K562 (cell line): ENCODE data around the gene HOXB8. TPM values are rescaled to one million over a fixed set of nuclear protein-coding genes. Genes with fewer than 3 reads are reported as not detected.
A peak's percentile ranks its signal among the peaks of the same experiment; 100 is the strongest.

Experiments
- ARNT ChIP-seq, 2 experiments: fragments of 450-650 bp; IDR thresholded peaks; 2 replicates each; pipeline ENCODE4 v1.6.1; 2016; ENCODE audit warnings: mild to moderate bottlenecking in 1 of 2
- BCOR ChIP-seq: fragments of 450-650 bp; IDR thresholded peaks from 2 replicates; pipeline ENCODE4 v1.6.1; 2016
- BRF1 ChIP-seq: IDR thresholded peaks from 3 replicates; pipeline ENCODE4 v1.6.1; 2011; ENCODE audit warnings: borderline replicate concordance, mild to moderate bottlenecking; ENCODE audit not compliant: insufficient read length; ENCODE audit errors: extremely low read depth
- CEBPB ChIP-seq: fragments of 450-650 bp; IDR thresholded peaks from 2 replicates; pipeline ENCODE4 v1.6.1; 2016; ENCODE audit warnings: missing genetic modification characterization, missing compliant biosample characterization
- CHCHD3 ChIP-seq: fragments of 250-450 bp; sonication (Bioruptor Pico); IDR thresholded peaks from 2 replicates; pipeline ENCODE4 v2.1.2; 2022; ENCODE audit warnings: mild to moderate bottlenecking
- CXXC5 ChIP-seq: fragments of 250-450 bp; sonication (Bioruptor Pico); IDR thresholded peaks from 2 replicates; pipeline ENCODE4 v1.8.0; 2022; ENCODE audit warnings: inconsistent platforms, mild to moderate bottlenecking, moderate library complexity
- ERF ChIP-seq: fragments of 450-650 bp; formaldehyde crosslinking; IDR thresholded peaks from 2 replicates; pipeline ENCODE4 v1.4.0; 2020; ENCODE audit warnings: mild to moderate bottlenecking, mixed read lengths
- GATA2 ChIP-seq: sonication (generic); formaldehyde crosslinking; IDR thresholded peaks from 2 replicates; pipeline ENCODE4 v1.4.0; 2020; ENCODE audit warnings: mild to moderate bottlenecking, missing genetic modification reagents
- GTF2A2 ChIP-seq: IDR thresholded peaks from 2 replicates; pipeline ENCODE4 v1.6.1; 2016; ENCODE audit warnings: mild to moderate bottlenecking, missing genetic modification characterization, missing compliant biosample characterization
- GTF2E2 ChIP-seq: fragments of 200-800 bp; sonication (Bioruptor generic); IDR thresholded peaks from 2 replicates; pipeline ENCODE4 v1.6.1; 2016; ENCODE audit warnings: missing genetic modification characterization, missing compliant biosample characterization
- HDAC2 ChIP-seq: fragments of 450-650 bp; IDR thresholded peaks from 2 replicates; pipeline ENCODE4 v1.6.1; 2016; ENCODE audit warnings: mild to moderate bottlenecking
- LEF1 ChIP-seq: fragments of 450-650 bp; IDR thresholded peaks from 2 replicates; pipeline ENCODE4 v1.6.1; 2016; ENCODE audit warnings: mild to moderate bottlenecking
- MNT ChIP-seq, 2 experiments: fragments of 450-650 bp; conservative IDR thresholded peaks; 2 replicates each; pipeline ENCODE4 v1.6.1; 2017; ENCODE audit warnings: mild to moderate bottlenecking in 2 of 2, moderate library complexity in 2 of 2
- NONO ChIP-seq, 2 experiments: fragments of 200-400 bp in 1 of 2; fragments of 450-650 bp in 1 of 2; formaldehyde crosslinking in 1 of 2; IDR thresholded peaks; 2 replicates each; pipeline ENCODE4 v1.6.1; 2017; ENCODE audit warnings: low read depth in 2 of 2, mild to moderate bottlenecking in 2 of 2, moderate library complexity in 2 of 2, low read length in 1 of 2
- POLR2B ChIP-seq: fragments of 450-650 bp; IDR thresholded peaks from 2 replicates; pipeline ENCODE4 v1.6.1; 2018; ENCODE audit warnings: low read depth; ENCODE audit not compliant: partially characterized antibody
- SMAD3 ChIP-seq: fragments of 450-650 bp; formaldehyde crosslinking; conservative IDR thresholded peaks from 2 replicates; pipeline ENCODE4 v1.4.0; 2020; ENCODE audit warnings: mild to moderate bottlenecking
- TAF1 ChIP-seq: IDR thresholded peaks from 2 replicates; pipeline ENCODE4 v1.6.1; 2011; ENCODE audit warnings: mild to moderate bottlenecking, low read length, moderate library complexity; ENCODE audit not compliant: insufficient read depth, control insufficient read depth, severe bottlenecking; ENCODE audit errors: extremely low read depth
- TARDBP ChIP-seq: fragments of 450-650 bp; IDR thresholded peaks from 2 replicates; pipeline ENCODE4 v1.6.1; 2016
- ZNF507 ChIP-seq: conservative IDR thresholded peaks from 2 replicates; pipeline ENCODE4 v1.6.1; 2017; ENCODE audit warnings: missing genetic modification characterization, missing compliant biosample characterization
- polyA plus RNA-seq, 8 experiments: library from polyadenylated mRNA; depleted of rRNA in 4 of 8; stranded (reverse) in 5 of 8; unstranded in 3 of 8; fragments of >200 nt; fragmentation: Nextera tagmentation in 2 of 8; fragmentation: Illumina TruSeq in 1 of 8; extraction: Ambion mirVana in 2 of 8; extraction: Trizol in 1 of 8; gene quantifications; 2 replicates each; pipeline versions ENCODE4 v1.2.1 to v1.2.3, GENCODE V29; 2011 to 2014; ENCODE audit warnings: inconsistent platforms in 1 of 8, missing spikeins in 1 of 8
- total RNA-seq, 7 experiments: library from RNA; depleted of rRNA in 6 of 7; stranded (reverse); fragments of >200 nt in 6 of 7; fragmentation: Illumina TruSeq in 2 of 7; extraction: Trizol in 2 of 7; gene quantifications; 2 replicates each; pipeline versions ENCODE4 v1.2.1 to v1.2.3, GENCODE V29; 2011 to 2021; ENCODE audit warnings: low replicate concordance in 1 of 7

HOXB8 gene
- total and polyA plus RNA-seq, 9 of the 15 experiments (the other 6 are each of a cell fraction or from before 2014, with no cell fraction given) = 0.52 to 23.8 (median 3.6) TPM

DNA sequence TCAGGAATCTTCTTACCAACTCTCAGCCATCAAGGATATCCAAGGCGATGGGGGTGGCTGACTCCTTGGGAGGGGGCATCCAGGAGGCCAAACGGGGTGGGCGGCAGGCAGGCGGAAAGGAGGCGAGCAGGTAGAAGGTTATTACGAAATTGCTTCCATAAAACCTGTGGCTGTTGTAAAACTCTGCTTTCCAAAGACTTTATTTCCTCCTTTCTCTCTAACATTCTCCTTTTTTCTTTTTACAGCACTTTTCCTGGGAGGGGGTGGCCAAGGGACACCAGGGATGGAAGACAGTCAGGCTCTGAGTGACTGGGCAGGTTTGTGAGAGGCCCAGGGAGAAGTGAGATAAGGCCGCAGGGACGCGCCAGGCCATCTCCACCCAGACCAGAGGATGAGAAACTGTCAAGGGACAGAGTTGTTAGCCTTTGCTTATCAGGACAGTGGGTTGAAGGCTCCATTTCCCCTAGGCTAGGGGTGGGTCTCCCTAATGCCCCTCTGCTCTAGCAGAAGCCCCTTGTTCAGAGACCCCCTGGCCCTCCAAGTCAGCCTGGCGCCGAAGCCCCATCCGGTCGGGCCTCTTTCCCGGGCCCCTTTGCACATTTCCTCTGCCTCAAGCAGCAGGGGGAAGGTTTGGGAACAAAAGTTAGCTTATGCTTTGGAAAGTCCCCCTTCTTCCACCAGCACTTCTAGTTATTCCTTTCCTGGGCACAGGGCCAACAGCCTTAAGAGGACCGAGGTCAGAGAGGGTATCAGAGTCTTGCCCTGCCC, 16.0 kb upstream of the HOXB8 start (continued):
- TF ChIP-seq MNT (conservative IDR thresholded peaks at IDR 0.05) (peak in 1 of 2 experiments; percentile 17; a peak in 1 of 4 replicates), ZNF507 (no peak), TARDBP (no peak), CXXC5 (peak; percentile 85), NONO (IDR thresholded peaks at IDR 0.05; ENCODE audit: low read depth in 2 of 2, low read length in 1 of 2) (peak in 1 of 2 experiments; percentile 58; a peak in 1 of 4 replicates), BCOR (peak; percentile 50; the same call in 1 of the 2 replicates), TAF1 (peak; percentile 89), HDAC2 (peak; percentile 77; the same call in 1 of the 2 replicates), CHCHD3 (CRISPR knock-in tag) (0 out of 2 replicates have a peak, but pooled peaks have one; percentile 51), POLR2B (peak; percentile 78), ERF (CRISPR knock-in tag) (no peak; the same call in 1 of the 2 replicates), GATA2 (CRISPR knock-in tag) (peak; percentile 77; the same call in 1 of the 2 replicates), ARNT (IDR thresholded peaks at IDR 0.05) (peak; percentile 29 to 32; a peak in 2 of 4 replicates), BRF1 (no peak), GTF2E2 (tag) (0 out of 2 replicates have a peak, but pooled peaks have one; percentile 45), SMAD3 (peak; percentile 47; the same call in 1 of the 2 replicates), GTF2A2 (0 out of 2 replicates have a peak, but pooled peaks have one; percentile 35), CEBPB (peak; percentile 33; the same call in 1 of the 2 replicates), LEF1 (peak; percentile 80)
